Karpas-422 (cell line): ENCODE measurements around the gene MAN1C1. TPM values are rescaled to one million over a fixed set of nuclear protein-coding genes. Genes with fewer than 3 reads are reported as not detected.
A peak's percentile ranks its signal among the peaks of the same experiment; 100 is the strongest.

ENCODE experiments used
- DNase-seq: peaks from one replicate; pipeline ENCODE4 v3.0.0-alpha.2; 2015
- H2AFZ ChIP-seq: fragments of 200-600 bp; sonication (generic); 2 replicates; pipeline ENCODE4 v1.6.1; 2014; ENCODE audit warnings: antibody characterized with exemption, low read length, mixed read lengths
- H3K27ac ChIP-seq: fragments of 200-600 bp; sonication (generic); 2 replicates; pipeline ENCODE4 v1.5.1; 2014; ENCODE audit warnings: mild to moderate bottlenecking, low read length, moderate library complexity
- H3K27me3 ChIP-seq: fragments of 200-600 bp; sonication (generic); 2 replicates; pipeline ENCODE4 v1.6.1; 2014; ENCODE audit warnings: low read length, mixed read lengths
- H3K36me3 ChIP-seq: fragments of 200-600 bp; sonication (generic); 2 replicates; pipeline ENCODE4 v1.6.1; 2014; ENCODE audit warnings: low read length, mixed read lengths; ENCODE audit not compliant: insufficient read depth
- H3K4me1 ChIP-seq: fragments of 200-600 bp; sonication (generic); 2 replicates; pipeline ENCODE4 v1.6.1; 2014; ENCODE audit warnings: mild to moderate bottlenecking, low read length, mixed read lengths
- H3K4me2 ChIP-seq: fragments of 200-600 bp; sonication (generic); 2 replicates; pipeline ENCODE4 v1.6.1; 2014; ENCODE audit warnings: low read length, low read depth, mild to moderate bottlenecking; ENCODE audit not compliant: poor library complexity, severe bottlenecking
- H3K4me3 ChIP-seq: fragments of 200-600 bp; sonication (generic); 2 replicates; pipeline ENCODE4 v1.5.1; 2014; ENCODE audit warnings: mild to moderate bottlenecking, antibody characterized with exemption, low read length, mixed read lengths
- H3K79me2 ChIP-seq: fragments of 200-600 bp; sonication (generic); 2 replicates; pipeline ENCODE4 v1.6.1; 2014; ENCODE audit warnings: mild to moderate bottlenecking, low read length, mixed read lengths
- H3K9ac ChIP-seq: fragments of 200-600 bp; sonication (generic); 2 replicates; pipeline ENCODE4 v1.6.0; 2014; ENCODE audit warnings: low read length
- H3K9me2 ChIP-seq: fragments of 200-600 bp; sonication (generic), shearing (Covaris generic); replicated peaks from 2 replicates; pipeline ENCODE4 v1.6.0; 2014; ENCODE audit warnings: mild to moderate bottlenecking, low read length, moderate library complexity; ENCODE audit not compliant: insufficient read depth
- H3K9me3 ChIP-seq: fragments of 300-700, 200-600 bp; sonication (generic); 2 replicates; pipeline ENCODE4 v1.6.1; 2014; ENCODE audit warnings: low read length, mixed read lengths
- H4K20me1 ChIP-seq: fragments of 200-600 bp; sonication (generic); 2 replicates; pipeline ENCODE4 v1.6.1; 2014; ENCODE audit warnings: mild to moderate bottlenecking, antibody characterized with exemption, low read length, low read depth; ENCODE audit not compliant: insufficient read depth
- total RNA-seq: library from RNA; depleted of rRNA; stranded (reverse); fragments of >200 nt; shearing (Covaris generic); gene quantifications from 2 replicates; pipeline ENCODE4 v1.2.3, GENCODE V29; 2014; ENCODE audit warnings: low replicate concordance

MAN1C1 gene
- total RNA-seq, 1 experiment from 2014 or later = not detected

DNA sequence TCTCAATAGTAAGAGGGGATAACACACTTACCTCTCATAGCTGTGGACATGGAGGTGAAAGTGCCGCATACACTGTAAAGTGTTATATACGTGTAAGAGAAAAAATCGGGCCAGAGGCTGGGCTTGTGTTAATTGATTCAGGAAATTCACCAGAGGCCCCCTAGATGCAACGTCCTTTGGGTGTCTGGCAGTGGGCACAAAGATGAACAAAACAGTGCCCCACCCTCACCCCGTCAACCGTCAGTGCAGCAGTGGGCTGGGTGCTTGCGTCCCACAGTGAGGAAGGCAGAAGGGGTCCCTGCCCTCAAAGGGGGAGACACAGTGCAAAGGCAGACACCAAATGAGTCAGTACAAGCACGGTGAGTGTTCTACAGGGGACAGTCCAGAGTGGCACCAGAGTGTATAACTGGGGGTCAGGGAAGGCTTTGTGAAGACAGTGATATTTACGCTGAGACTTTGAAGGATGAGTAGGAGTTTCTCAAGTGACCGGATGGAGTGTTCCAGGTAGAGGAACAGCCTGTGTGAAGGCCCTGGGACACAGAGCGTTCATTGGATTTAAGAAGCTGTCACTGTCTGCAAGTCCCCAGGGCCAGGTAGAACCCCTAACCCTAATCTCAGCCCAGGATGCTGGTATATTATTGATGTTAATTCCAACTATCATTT is 196.6 kb downstream of the MAN1C1 start:
- H3K4me2 ChIP-seq = no peak overlapping the region
- H3K27me3 ChIP-seq = no peaks in the 10 kb centered on the region
- H3K79me2 ChIP-seq = no peaks in the 10 kb centered on the region
- H3K27ac ChIP-seq = no peak overlapping the region
- H3K4me3 ChIP-seq = no peak overlapping the region
- H3K9me3 ChIP-seq = no peaks in the 10 kb centered on the region
- H3K9ac ChIP-seq = no peak overlapping the region
- H4K20me1 ChIP-seq = peaks cover 8% of the 10 kb centered on the region; the same call in 1 of the 2 replicates
- H3K9me2 ChIP-seq = no peaks in the 10 kb centered on the region
- no peak for DNase-seq
- no peaks in the 10 kb centered on the region for H3K36me3 ChIP-seq
- peaks cover 21% of the 10 kb centered on the region for H3K4me1 ChIP-seq
- H2AFZ ChIP-seq = no peak overlapping the region

DNA sequence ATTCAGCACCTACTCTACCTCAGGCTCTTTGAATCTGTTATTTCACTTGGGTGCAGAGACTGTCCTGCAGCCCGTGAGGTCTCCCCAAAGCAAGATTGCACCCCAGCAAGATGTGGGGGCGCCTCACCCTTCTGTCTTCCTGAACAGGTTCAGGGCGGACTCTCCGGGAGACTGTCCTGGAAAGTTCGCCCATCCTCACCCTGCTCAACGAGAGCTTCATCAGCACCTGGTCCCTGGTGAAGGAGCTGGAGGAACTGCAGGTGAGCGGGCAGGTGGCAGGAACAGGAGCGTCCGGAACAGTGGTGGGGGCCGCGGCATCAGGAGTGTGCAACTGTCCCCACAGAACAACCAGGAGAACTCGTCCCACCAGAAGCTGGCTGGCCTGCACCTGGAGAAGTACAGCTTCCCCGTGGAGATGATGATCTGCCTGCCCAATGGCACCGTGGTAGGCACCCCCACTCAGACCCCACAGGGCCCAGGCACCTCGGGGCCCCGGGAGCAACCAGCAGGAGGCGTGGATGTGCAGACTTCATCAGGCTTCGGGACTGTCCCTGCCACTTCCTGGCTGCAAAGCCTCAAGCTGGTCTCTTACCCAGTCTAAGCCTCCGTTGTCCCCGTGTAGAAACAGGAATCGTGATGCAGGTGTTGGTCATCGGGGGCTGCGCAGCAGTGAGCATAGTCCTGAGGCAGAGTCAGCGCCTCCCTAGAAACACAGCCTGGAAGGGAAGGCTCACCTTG is 197.3 kb downstream of the MAN1C1 start:
- peak; percentile 70 for DNase-seq
- Histone ChIP-seq H3K79me2 (no peaks in the 10 kb centered on the region), H2AFZ (no peak overlapping the region), H3K4me3 (no peak overlapping the region), H3K4me2 (no peak overlapping the region), H3K27ac (no peak overlapping the region), H3K27me3 (no peaks in the 10 kb centered on the region), H3K9me3 (no peaks in the 10 kb centered on the region), H3K9ac (no peak overlapping the region), H3K4me1 (peaks cover 25% of the 10 kb centered on the region), H4K20me1 (peaks cover 8% of the 10 kb centered on the region; the same call in 1 of the 2 replicates), H3K9me2 (no peaks in the 10 kb centered on the region), H3K36me3 (no peaks in the 10 kb centered on the region)

DNA sequence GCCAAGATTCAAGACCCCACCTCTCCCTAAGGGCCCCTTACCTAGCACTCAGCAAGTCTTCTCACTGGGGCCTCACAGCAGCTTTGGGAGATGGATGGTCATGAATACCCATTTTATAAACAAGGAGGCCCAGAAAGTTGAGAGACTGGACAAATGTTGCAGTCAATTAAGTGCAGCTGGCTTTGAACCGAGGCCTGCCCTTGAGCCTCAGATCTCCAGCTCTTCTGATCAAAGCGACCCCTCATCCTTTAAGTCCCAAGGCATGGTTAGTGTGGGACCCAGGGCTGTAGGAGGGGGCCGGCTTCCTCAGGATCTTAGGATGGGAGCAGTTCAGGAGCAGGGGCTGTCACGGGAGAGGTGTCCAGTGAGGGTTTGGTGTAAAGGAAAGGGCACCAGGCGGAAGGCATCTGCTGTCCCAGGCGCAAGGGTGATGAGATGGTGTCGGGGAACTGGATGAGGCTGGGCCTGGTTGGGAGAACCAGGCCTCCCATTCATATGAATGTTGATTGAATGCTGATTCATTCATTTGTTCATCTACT is 198.0 kb downstream of the MAN1C1 start:
- Histone ChIP-seq H3K27ac (no peak overlapping the region), H3K9me3 (no peaks in the 10 kb centered on the region)

GRCh38 chr1:25815208-25816111 is 198.9 kb downstream of the MAN1C1 start:
- Histone ChIP-seq H3K27ac (no peak overlapping the region), H3K4me1 (peaks cover 19% of the 10 kb centered on the region), H3K36me3 (no peaks in the 10 kb centered on the region), H3K4me2 (no peak overlapping the region), H2AFZ (no peak overlapping the region), H3K9ac (no peak overlapping the region), H3K9me3 (no peaks in the 10 kb centered on the region), H3K27me3 (no peaks in the 10 kb centered on the region), H3K4me3 (no peak overlapping the region), H3K9me2 (no peaks in the 10 kb centered on the region), H3K79me2 (no peaks in the 10 kb centered on the region), H4K20me1 (peaks cover 8% of the 10 kb centered on the region; the same call in 1 of the 2 replicates)
- DNase-seq = no peak

More for the DNA sequence above, 198.0 kb downstream of the MAN1C1 start:
- H3K9me2 ChIP-seq = no peaks in the 10 kb centered on the region
- H4K20me1 ChIP-seq = peaks cover 8% of the 10 kb centered on the region; the same call in 1 of the 2 replicates
- no peaks in the 10 kb centered on the region for H3K27me3 ChIP-seq
- no peaks in the 10 kb centered on the region for H3K79me2 ChIP-seq
- no peak overlapping the region for H3K4me3 ChIP-seq
- DNase-seq = no peak
- no peak overlapping the region for H2AFZ ChIP-seq
- H3K9ac ChIP-seq = no peak overlapping the region
- H3K4me1 ChIP-seq = peaks cover 24% of the 10 kb centered on the region
- no peaks in the 10 kb centered on the region for H3K36me3 ChIP-seq
- no peak overlapping the region for H3K4me2 ChIP-seq

DNA sequence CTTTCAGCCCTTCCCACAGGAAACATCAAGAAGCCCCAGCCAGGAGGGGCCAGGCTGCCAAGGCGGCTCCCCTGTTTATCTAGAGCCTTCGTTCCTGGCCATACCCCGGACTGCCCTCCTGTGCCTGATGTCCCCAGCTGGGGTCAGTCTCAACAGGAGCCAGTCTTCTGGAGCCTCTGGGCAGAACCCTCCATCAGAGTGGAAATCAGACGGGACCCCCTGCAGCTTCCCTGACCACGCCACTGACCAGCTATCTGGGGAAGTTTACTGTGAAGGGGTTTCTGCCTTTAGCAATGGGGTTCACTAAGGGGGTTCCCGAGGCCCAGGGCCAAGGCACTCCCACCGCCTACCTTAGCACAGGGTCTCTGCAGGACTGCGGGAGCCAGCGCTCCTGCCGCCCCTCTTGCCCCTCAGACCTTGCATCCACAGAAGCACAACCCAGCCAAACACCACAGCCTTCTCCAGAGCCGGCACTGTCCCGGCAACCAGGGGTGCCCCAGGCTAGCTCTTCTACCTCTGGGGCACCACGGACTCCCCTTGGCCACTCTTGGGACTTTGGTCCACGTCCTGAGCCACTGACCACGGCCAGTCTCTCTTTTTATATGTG is 199.6 kb downstream of the MAN1C1 start:
- Histone ChIP-seq H3K9me3 (no peaks in the 10 kb centered on the region), H3K27ac (no peak overlapping the region), H2AFZ (no peak overlapping the region), H3K4me1 (peaks cover 21% of the 10 kb centered on the region), H3K9me2 (no peaks in the 10 kb centered on the region), H4K20me1 (peaks cover 12% of the 10 kb centered on the region), H3K9ac (no peak overlapping the region), H3K79me2 (no peaks in the 10 kb centered on the region), H3K36me3 (no peaks in the 10 kb centered on the region), H3K27me3 (no peaks in the 10 kb centered on the region), H3K4me3 (no peak overlapping the region), H3K4me2 (no peak overlapping the region)
- DNase-seq = no peak

DNA sequence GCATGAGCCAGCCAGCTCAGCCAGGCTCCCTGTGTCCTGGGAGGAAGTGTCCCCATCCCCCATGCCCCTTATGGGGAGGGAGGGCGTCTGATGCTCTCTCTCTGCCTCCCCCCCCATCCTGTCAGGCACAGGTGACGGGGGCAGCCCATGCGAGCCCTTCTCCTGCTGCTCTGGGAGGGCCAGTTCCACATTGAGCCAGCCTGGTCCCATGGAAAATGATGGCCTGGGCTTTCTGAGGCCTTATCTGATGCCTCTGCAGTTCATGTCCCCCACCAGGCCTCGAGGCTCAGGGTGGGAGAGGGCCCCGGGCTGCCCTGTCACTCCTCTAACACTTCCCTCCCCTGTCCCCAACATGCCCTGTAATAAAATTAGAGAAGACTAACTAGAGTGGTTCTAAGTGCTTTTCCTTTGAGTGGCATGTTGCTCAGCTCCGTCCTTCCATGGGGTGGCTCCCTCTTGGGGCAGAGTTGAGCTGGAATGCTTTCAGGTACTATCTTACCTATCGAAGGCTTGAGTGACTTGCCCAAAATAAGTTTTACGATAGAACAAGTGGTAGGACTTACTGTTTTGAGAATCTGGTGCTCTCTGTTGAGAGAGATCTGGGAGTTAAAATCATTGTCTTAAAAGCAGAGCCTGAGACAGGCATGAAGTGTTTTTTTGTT is 201.4 kb downstream of the MAN1C1 start:
- H3K27ac ChIP-seq = no peak overlapping the region
- no peaks in the 10 kb centered on the region for H3K79me2 ChIP-seq
- peaks cover 37% of the 10 kb centered on the region for H3K4me1 ChIP-seq
- H3K4me2 ChIP-seq = no peak overlapping the region
- no peaks in the 10 kb centered on the region for H3K36me3 ChIP-seq
- H4K20me1 ChIP-seq = peaks cover 23% of the 10 kb centered on the region
- H3K9me3 ChIP-seq = no peaks in the 10 kb centered on the region
- H3K27me3 ChIP-seq = no peaks in the 10 kb centered on the region
- H3K9ac ChIP-seq = no peak overlapping the region
- no peak overlapping the region for H3K4me3 ChIP-seq
- H2AFZ ChIP-seq = no peak overlapping the region
- H3K9me2 ChIP-seq = no peaks in the 10 kb centered on the region
- DNase-seq = no peak

DNA sequence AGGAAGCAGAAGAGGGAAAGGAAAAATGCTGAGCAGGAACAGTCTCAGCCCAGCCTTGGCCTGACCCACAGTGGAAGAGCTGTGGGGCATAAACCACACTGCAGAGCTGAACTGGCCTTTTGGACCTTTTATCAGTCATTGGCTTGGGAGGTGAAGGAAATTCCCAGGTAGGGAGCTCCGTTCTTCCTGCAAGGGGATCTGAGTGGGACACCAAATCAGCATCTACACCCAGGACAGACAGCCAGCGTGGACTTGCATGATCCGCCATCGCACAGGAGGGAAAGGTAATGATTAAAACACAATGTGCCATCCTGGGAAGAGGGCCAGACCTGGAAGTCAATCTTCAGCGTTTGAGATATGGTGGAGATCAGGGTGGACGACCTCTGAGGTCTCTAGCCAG is 202.0 kb downstream of the MAN1C1 start:
- peak overlapping the region; percentile 94 for H3K9ac ChIP-seq

More for the DNA sequence above, 202.0 kb downstream of the MAN1C1 start:
- H3K27ac ChIP-seq = no peak overlapping the region
- H3K4me2 ChIP-seq = peak overlapping the region; percentile 99
- no peaks in the 10 kb centered on the region for H3K79me2 ChIP-seq
- peaks cover 2% of the 10 kb centered on the region; the same call in 1 of the 2 replicates for H3K27me3 ChIP-seq
- H3K9me2 ChIP-seq = no peaks in the 10 kb centered on the region
- peaks cover 26% of the 10 kb centered on the region for H4K20me1 ChIP-seq
- peak overlapping the region; percentile 88; the same call in 1 of the 2 replicates for H3K4me3 ChIP-seq
- peaks cover 38% of the 10 kb centered on the region for H3K4me1 ChIP-seq
- no peaks in the 10 kb centered on the region for H3K9me3 ChIP-seq
- DNase-seq = no peak
- no peak overlapping the region for H2AFZ ChIP-seq
- peaks cover 3% of the 10 kb centered on the region; the same call in 1 of the 2 replicates for H3K36me3 ChIP-seq
